ENCODE measurements around the gene UCHL1.
"Not testable (repeated sequence)": the region's sequence is repeated elsewhere in the genome, so short reads cannot be mapped to it uniquely, and the experiment has no call there.

UCHL1 gene

DNA sequence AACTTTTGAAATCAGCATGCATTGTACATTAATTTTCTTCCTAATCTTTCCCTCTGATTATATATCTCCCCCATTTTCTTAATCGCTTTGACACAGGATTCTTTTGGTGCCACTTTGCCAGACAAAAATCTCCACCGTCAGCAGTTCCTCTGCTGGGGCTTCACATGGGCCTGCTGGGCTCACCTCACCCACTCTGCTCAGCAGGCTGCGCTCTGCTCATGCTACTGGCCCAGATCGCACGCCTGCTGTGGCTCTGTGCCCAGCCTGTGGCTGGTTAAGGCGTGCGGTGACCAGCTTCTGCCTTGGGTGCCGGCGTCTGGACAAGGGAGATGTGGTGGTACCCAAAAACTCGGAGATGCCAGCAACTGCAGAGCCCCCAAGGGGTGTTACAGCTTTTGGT, 31.1 kb downstream of the UCHL1 start:
- H3K4me3 ChIP-seq (ENCODE audit: low read depth, low read length) = no peak overlapping the region

DNA sequence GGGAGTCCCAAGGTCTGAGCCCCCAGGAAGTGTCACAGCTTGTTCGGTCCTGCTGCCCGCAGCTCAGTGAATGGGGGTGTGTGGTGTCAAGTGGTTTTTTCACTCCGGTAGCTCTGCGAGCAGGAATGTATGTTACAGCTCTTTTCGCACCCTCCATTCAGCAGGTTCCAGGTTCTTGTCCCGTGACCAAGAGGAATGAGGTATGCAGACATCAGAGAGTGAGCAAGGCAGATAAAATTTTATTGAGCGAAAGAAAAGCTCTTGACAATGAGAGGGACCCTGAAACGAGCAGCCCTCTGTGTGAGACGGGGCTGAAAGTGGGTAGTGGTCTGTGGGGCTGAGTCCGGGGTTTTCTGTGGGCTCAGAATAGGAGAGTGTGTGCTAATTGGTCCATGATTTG, 31.5 kb downstream of the UCHL1 start:
- H3K4me3 ChIP-seq (ENCODE audit: low read depth, low read length) = no peak overlapping the region

DNA sequence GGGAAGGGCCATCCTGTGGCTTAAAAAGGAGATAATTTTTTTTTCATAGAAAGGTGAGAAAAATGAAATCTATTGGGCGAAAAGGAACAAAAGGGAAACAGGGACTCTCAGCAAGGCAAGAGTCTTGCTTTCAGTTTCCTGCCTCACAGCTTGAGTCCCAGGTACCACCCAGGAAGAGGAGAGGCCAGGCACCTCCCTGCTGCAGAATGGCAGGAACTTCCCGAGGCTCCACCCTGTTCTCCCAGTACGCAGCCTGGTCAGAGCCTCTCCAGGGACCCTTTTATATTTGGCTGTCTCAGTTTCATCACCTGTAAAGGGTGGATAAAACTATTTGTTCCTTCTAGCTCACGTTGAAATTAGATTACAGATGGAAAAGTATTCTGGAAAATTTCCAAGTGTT, 33.8 kb downstream of the UCHL1 start:
- no peak overlapping the region for H3K4me3 ChIP-seq (ENCODE audit: low read depth, low read length)

DNA sequence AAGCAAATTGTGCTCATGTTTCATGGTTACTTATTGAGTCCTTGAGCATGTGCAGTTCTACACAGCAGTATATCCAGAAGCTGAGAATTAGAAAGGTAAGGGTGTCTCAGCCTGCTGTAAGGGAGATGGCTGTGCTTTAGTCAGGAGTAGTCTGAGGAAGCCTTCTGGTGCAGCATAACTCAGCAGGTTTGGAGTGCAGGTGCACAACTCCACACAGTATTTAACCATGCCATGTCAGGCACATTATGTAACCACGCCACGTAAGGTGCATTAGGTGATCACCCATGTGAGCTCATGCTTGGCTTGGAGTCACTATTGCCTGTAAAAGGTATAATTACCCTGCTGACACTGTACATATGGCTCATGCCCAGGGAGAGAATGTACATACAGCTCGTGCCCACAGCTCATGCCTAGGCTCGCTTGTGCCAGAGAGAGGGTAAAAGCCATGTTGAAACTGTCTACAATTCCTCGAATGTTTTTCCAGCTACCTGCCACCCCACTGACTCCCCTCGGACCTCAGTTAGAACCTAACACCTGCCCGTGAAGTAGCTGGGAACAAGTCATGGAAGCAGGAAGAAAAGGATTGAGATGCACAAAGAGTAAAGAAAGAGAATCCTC, 37.8 kb downstream of the UCHL1 start:
- no peak overlapping the region for H3K4me3 ChIP-seq (ENCODE audit: low read depth, low read length)

DNA sequence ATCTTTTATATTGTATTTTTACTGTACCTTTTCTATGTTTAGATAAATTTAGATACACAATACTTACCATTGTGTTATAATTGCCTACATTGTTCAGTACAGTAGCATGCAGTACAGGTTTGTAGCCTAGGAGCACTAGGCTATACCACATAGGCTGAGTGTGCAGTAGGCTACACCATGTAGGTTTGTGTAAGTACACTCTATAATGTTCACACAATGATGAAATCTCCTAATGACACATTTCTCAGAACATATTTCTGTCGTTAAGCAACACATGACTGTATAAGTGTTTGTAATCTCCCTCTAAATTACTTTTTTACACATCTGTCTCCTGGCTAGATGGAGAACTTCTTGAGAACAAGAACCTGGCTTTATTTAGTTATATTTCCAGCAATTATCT, 40.3 kb downstream of the UCHL1 start:
- no peak overlapping the region for H3K4me3 ChIP-seq (ENCODE audit: low read depth, low read length)

DNA sequence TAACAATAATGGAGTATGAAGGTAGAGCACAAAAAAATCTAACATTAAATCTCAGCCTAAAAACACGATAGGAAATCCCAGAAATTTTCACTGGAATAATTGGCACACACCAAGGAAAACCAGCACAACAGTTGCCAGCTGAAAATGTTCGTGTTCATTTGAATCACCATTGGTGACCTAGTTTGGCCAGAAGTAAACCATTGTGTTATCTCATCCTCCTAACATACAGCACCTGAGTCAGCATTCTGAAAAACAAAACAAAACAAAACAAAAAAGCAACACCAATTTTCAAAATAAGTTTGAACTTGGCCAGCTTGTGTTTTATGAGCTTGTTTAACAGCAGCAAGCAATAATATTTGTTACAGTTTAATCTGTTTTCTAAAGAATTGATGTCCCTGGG, 41.1 kb downstream of the UCHL1 start:
- no peak overlapping the region for H3K4me3 ChIP-seq (ENCODE audit: low read depth, low read length)

DNA sequence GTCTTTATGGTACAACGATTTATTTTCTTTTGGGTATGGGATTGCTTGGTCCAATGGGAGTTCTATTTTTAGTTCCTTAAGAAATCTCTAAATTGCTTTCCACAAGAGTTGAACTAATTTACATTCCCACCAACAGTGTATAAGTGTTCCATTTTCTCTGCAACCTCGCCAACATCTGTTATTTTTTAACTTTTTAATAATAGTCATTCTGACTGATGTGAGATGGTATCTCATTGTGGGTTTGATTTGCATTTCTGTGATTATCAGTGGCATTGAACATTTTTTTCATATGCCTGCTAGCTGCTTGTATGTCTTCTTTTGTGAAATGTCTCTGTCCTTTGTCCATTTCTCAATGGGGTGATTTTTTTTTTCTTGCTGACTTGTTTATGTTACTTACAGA, 42.8 kb downstream of the UCHL1 start:
- H3K4me3 ChIP-seq (ENCODE audit: low read depth, low read length) = no peak overlapping the region

DNA sequence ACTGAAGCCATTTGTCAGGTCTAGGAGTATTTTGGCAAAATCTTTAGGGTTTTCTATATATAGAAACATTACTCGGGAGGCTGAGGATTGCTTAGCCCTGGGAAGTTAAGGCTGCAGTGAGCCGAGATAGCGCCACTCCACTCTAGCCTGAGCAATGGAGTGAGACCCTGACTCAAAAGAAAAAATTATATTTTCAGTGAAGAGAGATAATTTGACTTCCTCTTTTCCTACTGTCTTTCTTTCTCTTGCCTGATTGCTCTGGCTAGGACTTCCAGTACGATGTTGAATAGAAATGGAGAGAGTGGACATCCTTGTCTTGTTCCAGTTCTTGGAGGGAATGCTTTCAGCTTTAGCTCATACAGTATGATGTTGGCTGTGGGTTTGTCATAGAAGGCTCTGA, 44.4 kb downstream of the UCHL1 start:
- no peak overlapping the region for H3K4me3 ChIP-seq (ENCODE audit: low read depth, low read length)

DNA sequence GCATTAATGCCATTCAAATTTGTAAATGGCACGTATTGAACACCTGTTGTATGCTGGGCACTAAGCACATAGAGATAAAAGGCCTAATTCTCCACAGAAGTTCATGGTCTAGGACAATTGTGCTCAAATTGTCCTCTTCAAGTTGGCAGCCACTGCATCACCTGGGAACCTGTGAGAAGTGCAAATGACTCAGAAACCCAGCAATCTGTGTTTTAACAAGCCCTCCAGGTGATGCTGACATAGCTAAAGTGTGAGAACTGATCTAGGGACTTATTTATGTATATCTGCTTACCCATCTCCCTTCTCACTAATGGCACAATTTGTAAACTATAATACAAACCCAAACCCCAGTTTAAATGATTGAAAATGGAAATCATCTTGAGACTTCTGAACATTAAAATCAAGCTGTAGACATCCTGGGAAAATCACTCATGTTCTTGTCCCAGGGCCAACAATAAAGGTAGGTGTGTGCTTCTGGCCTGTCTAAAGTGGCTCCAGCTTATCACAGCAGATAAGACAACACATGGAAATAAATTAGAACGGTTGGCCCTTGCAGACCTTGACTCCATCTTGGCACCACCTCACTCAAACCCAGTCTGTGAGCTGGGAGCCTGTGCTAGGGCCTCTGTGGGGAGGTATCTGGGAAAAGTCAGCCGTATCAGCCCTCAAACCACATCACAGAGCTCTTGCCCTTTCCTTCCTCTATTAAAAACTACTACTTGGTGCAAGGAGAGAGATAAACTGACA, 46.8 kb downstream of the UCHL1 start:
- H3K4me3 ChIP-seq (ENCODE audit: low read depth, low read length) = no peak overlapping the region

DNA sequence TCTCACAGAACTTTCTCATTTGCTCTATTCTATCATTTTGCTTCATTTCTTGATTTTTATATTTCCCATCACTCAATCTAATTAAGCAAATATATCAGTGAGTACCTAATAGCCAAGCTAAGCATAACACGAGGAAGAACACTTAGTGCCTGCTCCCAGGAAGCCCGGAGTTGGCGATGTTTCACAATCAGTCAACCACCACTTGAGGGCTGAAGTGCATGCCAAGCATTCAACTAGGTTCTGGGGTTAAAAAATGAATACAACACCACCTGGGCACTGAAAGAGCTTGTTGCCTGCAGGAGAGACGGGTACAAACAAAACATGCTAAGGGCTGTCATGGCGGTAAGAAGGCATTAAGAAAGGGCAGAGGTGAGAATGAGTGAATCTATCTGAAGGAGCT, 47.5 kb downstream of the UCHL1 start:
- H3K4me3 ChIP-seq (ENCODE audit: low read depth, low read length) = no peak overlapping the region

DNA sequence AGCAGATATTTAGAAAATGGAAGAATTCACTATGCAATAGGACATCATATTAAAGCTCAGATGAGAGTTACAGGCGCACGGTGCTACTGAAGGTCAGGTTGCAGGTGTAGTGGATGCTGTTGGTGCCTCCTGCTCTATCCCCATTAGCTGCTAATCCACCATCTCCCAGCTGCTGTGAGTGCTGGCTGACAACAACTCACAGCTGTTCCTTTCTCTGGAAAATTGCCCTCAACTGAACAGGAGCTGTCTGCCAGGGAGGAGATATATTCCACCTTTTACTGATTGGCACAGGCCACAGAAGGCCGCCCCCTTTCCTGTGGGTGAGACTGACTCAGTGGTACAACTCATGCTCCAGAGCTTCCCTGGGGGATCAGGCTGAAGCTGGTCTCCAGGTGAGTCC, 48.7 kb downstream of the UCHL1 start:
- H3K4me3 ChIP-seq (ENCODE audit: low read depth, low read length) = no peak overlapping the region

DNA sequence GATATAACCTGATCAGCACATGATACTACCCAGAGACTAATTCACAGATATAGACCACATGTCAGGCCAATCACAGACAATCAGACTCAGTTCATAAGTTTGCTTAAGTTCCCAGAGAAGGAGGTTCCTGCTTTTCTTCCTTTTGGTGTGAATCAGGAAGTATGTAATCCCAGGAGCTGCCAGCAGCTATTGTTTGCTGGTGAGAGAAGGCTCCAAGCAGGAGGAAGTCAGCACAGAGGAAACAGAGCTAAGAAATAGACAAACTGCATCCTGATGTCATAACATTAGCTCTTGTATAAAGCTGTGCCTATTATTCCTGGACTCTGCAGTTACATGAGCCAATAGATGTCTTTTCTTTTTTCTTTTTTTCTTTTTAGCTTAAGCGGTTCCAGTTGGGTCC, 50.9 kb downstream of the UCHL1 start:
- no peak overlapping the region for H3K4me3 ChIP-seq (ENCODE audit: low read depth, low read length)

DNA sequence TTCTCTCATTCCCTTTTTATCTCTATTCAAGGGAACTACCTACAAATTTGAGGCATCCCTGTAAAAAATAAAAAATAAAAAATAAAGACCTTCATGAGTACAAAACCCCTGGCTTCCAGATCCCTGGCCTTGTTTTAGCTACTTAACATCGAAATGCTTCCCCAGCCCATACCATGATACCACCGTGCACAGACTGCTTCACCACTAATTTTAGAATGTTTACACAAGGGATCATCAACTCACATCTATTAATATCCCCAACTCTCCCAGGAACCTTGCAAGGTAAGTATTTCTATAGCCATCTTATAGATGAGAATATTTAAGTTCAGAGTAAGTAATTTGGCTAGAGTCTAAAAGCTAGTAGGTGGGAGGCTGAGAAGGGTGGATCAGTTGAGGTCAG, 51.7 kb downstream of the UCHL1 start:
- H3K4me3 ChIP-seq (ENCODE audit: low read depth, low read length) = no peak overlapping the region

DNA sequence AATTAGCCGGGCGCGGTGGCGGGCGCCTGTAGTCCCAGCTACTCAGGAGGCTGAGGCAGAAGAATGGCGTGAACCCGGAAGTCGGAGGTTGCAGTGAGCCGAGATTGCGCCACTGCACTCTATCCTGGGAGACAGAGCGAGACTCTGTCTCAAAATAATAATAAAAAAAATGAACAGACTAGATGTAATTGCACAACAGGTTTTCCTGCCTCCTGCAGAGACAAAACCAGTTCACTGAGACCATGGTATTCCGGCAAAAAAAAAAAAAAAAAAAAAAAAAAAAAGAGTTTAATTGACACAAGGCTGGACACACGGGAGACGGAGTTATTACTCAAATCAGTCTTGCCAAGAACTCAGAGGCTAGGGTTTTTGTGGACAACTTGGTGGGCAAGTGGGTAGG, 58.7 kb downstream of the UCHL1 start:
- H3K4me3 ChIP-seq (ENCODE audit: low read depth, low read length) = not testable (repeated sequence)

DNA sequence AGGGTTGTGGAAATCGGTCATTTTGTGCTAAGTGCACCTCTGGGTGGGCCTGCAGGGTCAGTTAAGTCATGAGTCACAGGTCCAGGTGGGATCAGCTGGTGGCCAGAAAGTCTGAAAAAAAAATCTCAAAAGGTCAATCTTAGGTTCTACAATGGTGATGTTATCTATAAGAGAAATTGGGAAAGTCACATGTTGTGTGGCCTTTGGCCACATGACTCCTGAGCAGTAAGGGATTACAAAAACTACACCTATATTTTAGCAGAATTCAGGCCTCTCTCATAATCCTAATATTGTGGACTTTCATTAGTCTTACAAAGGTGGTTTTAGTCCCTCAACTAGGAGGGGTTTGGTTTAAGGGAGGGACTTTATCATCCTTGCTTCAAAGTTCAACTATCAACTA, 59.1 kb downstream of the UCHL1 start:
- no peak overlapping the region for H3K4me3 ChIP-seq (ENCODE audit: low read depth, low read length)
